Measurements from ENCODE around the gene ANKDD1A. TPM values are rescaled to one million over a fixed set of nuclear protein-coding genes. Genes with fewer than 3 reads are reported as not detected.

The ANKDD1A gene
- total and polyA plus RNA-seq, 2 donors (not counting 1 experiment from before 2014, with no cell fraction given): 8.2 to 13.2 TPM

DNA sequence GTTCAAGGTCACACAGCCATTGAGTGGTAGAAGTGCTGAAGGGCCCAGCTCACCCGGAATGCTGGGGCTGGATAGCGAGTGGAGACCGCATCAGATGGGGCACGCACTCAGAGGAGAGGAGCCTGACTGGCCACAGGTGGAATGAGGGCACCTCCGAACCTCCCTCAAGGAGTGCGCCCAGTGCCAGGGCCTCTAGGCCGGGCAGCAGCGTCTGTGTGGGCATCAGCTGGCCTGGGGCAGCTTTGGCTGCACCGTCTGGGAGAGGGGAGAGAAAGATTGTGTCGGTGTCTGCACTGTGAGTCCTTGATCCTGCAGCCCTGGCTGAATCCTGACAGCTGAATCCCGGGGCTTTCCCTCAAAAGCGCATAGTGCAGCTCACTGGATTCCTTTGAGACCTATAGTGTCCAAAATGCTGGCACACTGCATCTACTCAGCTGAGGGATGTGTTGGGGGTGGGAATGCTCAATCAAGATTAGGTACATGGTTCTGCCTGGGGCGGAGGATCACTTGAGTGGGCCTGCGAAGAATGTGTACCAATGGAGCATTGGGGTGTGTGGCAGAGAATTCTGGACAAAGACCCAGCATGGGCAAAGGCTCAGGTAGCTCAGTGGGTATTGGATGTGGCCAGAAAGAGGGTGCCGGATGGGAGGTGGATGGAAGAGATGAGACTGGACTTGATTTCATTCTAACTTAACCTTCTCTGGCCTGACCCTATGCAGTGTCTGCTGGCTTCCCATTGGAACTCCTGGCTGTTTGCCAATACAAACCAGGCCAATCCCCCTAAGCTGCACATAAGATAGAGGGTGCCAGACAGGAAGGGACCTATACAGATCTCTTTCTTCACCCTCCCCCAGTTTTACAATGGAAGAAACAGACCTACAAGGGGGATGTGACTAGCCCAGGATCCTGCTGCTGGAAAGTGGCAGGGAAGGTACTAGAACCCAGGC is 950 bp downstream of the ANKDD1A start:
- no peaks in the 10 kb centered on the region for H3K9me3 ChIP-seq (ENCODE audit: control insufficient read depth, insufficient read depth, low read depth, low read length)
- no peaks in the 10 kb centered on the region for H4K20me1 ChIP-seq (ENCODE audit: control insufficient read depth, extremely low read depth, insufficient read depth, low read length)
- no peak for DNase-seq (ENCODE audit: low read depth in 2 of 2)
- H3K36me3 ChIP-seq (ENCODE audit: control insufficient read depth, insufficient read depth, low read length): no peaks in the 10 kb centered on the region
- no peak overlapping the region for H3K27ac ChIP-seq (ENCODE audit: insufficient read depth, low read length)
- H2AFZ ChIP-seq (ENCODE audit: low read length): no peak overlapping the region
- H3K4me1 ChIP-seq (ENCODE audit: control insufficient read depth, extremely low read depth, insufficient read depth, low read length): no peaks in the 10 kb centered on the region
- H3K27me3 ChIP-seq (ENCODE audit: control insufficient read depth, insufficient read depth, low read length): no peaks in the 10 kb centered on the region
- H3K79me2 ChIP-seq (ENCODE audit: control insufficient read depth, insufficient read depth, low read length): no peaks in the 10 kb centered on the region
- H3K4me3 ChIP-seq (replicated peaks in 1 of 4; ENCODE audit: control extremely low read depth in 1 of 4, insufficient read depth in 1 of 4, low read depth in 3 of 4, low read length in 4 of 4): peak overlapping the region in 2 of 4 experiments; percentile 45 to 64
- TF ChIP-seq EZH2 (IDR thresholded peaks at IDR 0.05; ENCODE audit: low read length, missing control alignments): no peak
- TF ChIP-seq, protein P1, sequence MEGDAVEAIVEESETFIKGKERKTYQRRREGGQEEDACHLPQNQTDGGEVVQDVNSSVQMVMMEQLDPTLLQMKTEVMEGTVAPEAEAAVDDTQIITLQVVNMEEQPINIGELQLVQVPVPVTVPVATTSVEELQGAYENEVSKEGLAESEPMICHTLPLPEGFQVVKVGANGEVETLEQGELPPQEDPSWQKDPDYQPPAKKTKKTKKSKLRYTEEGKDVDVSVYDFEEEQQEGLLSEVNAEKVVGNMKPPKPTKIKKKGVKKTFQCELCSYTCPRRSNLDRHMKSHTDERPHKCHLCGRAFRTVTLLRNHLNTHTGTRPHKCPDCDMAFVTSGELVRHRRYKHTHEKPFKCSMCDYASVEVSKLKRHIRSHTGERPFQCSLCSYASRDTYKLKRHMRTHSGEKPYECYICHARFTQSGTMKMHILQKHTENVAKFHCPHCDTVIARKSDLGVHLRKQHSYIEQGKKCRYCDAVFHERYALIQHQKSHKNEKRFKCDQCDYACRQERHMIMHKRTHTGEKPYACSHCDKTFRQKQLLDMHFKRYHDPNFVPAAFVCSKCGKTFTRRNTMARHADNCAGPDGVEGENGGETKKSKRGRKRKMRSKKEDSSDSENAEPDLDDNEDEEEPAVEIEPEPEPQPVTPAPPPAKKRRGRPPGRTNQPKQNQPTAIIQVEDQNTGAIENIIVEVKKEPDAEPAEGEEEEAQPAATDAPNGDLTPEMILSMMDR (conservative IDR thresholded peaks at IDR 0.05 in 1 of 2, IDR thresholded peaks at IDR 0.05 in 1 of 2; ENCODE audit: low read depth in 1 of 2, low read length in 2 of 2): no peak
- peak overlapping the region; percentile 92 for H3K4me2 ChIP-seq (ENCODE audit: extremely low read depth, insufficient read depth, low read length)
- no peak overlapping the region for H3K9ac ChIP-seq (ENCODE audit: insufficient read depth, low read length)

DNA sequence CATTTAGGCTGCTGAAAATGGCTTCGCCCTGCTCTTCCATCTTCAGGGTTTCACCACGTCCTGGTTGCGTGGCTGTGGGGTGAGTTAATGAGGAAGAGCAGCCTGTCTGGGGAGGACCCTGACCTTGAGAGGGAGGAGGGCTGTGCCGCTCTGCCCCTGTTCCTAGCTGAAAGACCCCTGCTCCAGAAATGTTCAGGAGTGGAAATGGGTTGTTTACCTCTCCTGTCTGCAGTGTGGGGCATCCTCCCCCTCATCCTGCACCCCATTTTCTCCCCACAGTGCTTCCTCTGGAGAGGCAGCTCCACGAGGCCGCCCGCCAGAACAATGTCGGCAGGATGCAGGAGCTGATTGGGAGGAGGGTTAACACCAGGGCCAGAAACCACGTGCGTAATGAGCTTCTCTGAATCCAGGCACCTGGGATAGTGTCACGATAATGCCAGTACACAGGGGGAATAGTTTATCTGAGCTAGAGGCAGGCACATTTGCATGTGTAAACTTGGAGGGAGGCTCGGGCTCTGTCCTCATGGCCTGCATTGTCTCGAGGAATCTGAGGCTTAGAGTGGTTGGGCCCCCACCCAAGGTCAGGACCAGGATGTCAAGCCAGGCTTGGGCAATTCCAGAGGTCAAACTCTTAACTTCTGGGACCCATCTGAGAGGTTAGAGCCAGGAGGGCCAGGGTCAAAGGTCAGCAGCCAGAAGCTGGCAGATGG is 4.0 kb downstream of the ANKDD1A start:
- H3K4me1 ChIP-seq (ENCODE audit: control insufficient read depth, extremely low read depth, insufficient read depth, low read length): no peaks in the 10 kb centered on the region
- no peak overlapping the region for H2AFZ ChIP-seq (ENCODE audit: low read length)
- H3K27ac ChIP-seq (ENCODE audit: insufficient read depth, low read length): no peak overlapping the region
- no peak overlapping the region for H3K4me2 ChIP-seq (ENCODE audit: extremely low read depth, insufficient read depth, low read length)
- no peak overlapping the region for H3K9ac ChIP-seq (ENCODE audit: insufficient read depth, low read length)
- no peaks in the 10 kb centered on the region for H3K36me3 ChIP-seq (ENCODE audit: control insufficient read depth, insufficient read depth, low read length)
- no peaks in the 10 kb centered on the region for H3K27me3 ChIP-seq (ENCODE audit: control insufficient read depth, insufficient read depth, low read length)
- no peaks in the 10 kb centered on the region for H3K9me3 ChIP-seq (ENCODE audit: control insufficient read depth, insufficient read depth, low read depth, low read length)
- no peak overlapping the region for H3K4me3 ChIP-seq (replicated peaks in 1 of 4; ENCODE audit: control extremely low read depth in 1 of 4, insufficient read depth in 1 of 4, low read depth in 3 of 4, low read length in 4 of 4)
- TF ChIP-seq, protein P1 (conservative IDR thresholded peaks at IDR 0.05 in 1 of 2, IDR thresholded peaks at IDR 0.05 in 1 of 2; ENCODE audit: low read depth in 1 of 2, low read length in 2 of 2): no peak
- no peak for TF ChIP-seq EZH2 (IDR thresholded peaks at IDR 0.05; ENCODE audit: low read length, missing control alignments)
- no peak for DNase-seq (ENCODE audit: low read depth in 2 of 2)
- H3K79me2 ChIP-seq (ENCODE audit: control insufficient read depth, insufficient read depth, low read length): no peaks in the 10 kb centered on the region
- H4K20me1 ChIP-seq (ENCODE audit: control insufficient read depth, extremely low read depth, insufficient read depth, low read length): no peaks in the 10 kb centered on the region

GRCh38 chr15:64916365-64916764 is 4.7 kb downstream of the ANKDD1A start:
- Histone ChIP-seq H3K9me3 (ENCODE audit: control insufficient read depth, insufficient read depth, low read depth, low read length) (no peaks in the 10 kb centered on the region), H3K4me1 (ENCODE audit: control insufficient read depth, extremely low read depth, insufficient read depth, low read length) (no peaks in the 10 kb centered on the region), H3K27me3 (ENCODE audit: control insufficient read depth, insufficient read depth, low read length) (no peaks in the 10 kb centered on the region), H3K9ac (ENCODE audit: insufficient read depth, low read length) (no peak overlapping the region), H3K4me3 (replicated peaks in 1 of 4; ENCODE audit: control extremely low read depth in 1 of 4, insufficient read depth in 1 of 4, low read depth in 3 of 4, low read length in 4 of 4) (no peak overlapping the region), H3K27ac (ENCODE audit: insufficient read depth, low read length) (no peak overlapping the region), H3K79me2 (ENCODE audit: control insufficient read depth, insufficient read depth, low read length) (no peaks in the 10 kb centered on the region), H4K20me1 (ENCODE audit: control insufficient read depth, extremely low read depth, insufficient read depth, low read length) (no peaks in the 10 kb centered on the region), H3K36me3 (ENCODE audit: control insufficient read depth, insufficient read depth, low read length) (no peaks in the 10 kb centered on the region), H2AFZ (ENCODE audit: low read length) (no peak overlapping the region), H3K4me2 (ENCODE audit: extremely low read depth, insufficient read depth, low read length) (no peak overlapping the region)
- DNase-seq (ENCODE audit: low read depth in 2 of 2): no peak
- TF ChIP-seq, protein P1 (conservative IDR thresholded peaks at IDR 0.05 in 1 of 2, IDR thresholded peaks at IDR 0.05 in 1 of 2; ENCODE audit: low read depth in 1 of 2, low read length in 2 of 2): no peak
- no peak for TF ChIP-seq EZH2 (IDR thresholded peaks at IDR 0.05; ENCODE audit: low read length, missing control alignments)

Data from fibroblast of lung (primary cell).